Measurements from ENCODE around the gene DNAJB6. TPM values are rescaled to one million over a fixed set of nuclear protein-coding genes. Genes with fewer than 3 reads are reported as not detected.

Gene DNAJB6
- total RNA-seq, 1 donor from 2014 or later = 247 TPM

DNA sequence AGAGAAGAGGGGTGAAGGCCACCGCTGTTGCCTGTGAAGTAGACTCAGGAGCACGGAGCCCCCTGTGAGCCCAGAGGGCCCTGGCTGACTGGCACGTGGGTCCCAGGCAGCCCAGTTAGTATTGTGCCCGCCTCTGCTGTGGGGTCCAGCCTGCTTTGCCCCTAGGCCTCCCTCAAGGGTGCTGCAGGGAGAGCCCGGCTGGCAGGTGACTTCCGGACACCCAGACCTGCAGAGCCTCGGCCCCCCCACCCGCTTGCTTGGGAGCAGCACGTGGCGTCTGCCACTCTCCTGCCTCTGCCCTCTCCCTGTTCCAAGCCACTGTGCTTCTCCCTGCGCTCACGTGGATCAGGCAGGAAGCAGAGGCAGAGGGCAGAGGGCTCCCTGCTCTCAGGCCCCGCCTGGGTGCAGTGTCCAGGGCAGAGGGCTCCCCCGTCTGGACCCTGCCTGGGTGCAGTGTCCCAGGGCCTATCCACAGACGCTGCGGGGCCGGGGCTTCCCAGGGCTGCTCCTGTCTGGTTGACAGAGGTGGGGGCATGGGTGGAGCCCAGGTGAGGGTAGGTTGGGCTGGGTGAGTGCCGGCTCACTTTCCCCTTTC lies 88.4 kb downstream of the DNAJB6 start:
- DNase-seq (ENCODE audit: low read depth) = no peak

GRCh38 chr7:157425761-157426160 lies 89.0 kb downstream of the DNAJB6 start:
- DNase-seq (ENCODE audit: low read depth) = no peak

GRCh38 chr7:157426463-157427301 lies 89.9 kb downstream of the DNAJB6 start:
- no peak for DNase-seq (ENCODE audit: low read depth)

GRCh38 chr7:157427811-157428553 lies 91.2 kb downstream of the DNAJB6 start:
- DNase-seq (ENCODE audit: low read depth) = no peak

DNA sequence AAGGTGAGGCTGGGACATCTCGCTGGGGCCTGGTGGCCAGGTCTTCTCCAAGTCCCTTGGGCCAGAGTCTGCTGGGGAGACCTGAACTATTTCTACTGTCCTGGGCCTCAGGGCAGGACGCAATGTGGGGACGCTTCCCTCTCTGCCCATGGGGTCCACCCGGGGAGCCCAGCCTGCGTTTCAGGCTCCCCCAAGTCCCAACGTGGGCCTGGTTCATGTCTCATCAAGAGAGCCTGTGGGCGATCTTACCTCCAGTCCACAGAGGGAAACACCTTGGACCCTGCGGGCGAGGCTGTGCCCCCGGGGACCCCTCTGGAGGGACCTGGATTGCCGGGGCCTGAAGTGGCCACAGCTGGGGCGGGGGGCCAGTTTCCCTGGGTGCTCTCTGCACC lies 91.7 kb downstream of the DNAJB6 start:
- DNase-seq (ENCODE audit: low read depth) = no peak

- DNase-seq (ENCODE audit: low read depth) = peak; percentile 69
These were observed 92.3 kb downstream of the DNAJB6 start for GRCh38 chr7:157429001-157429679.

DNA sequence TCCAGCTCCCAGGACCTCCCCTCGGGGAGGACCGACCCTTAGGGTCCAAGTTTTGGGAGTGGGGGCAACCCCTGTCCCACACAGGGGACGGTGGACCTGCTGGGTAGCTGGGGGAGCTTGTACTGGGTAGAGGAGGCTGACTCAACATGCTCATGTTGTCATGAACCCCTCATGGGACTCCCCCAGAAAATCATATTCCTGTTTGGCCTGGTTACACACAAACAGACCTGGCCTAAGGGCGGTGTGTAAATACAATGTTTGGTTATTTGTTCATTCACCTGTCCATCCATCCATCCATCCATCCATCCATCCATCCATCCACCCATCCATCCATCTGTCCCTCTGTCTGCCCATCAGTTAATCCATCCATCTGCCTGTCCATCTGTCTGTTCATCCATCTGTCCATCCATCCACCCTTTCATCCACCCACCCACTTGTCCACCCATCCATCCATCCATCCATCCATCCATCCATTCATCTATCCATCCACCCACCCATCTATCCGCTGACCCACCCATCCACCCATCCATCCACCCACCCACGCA lies 92.9 kb downstream of the DNAJB6 start:
- DNase-seq (ENCODE audit: low read depth) = no peak

DNA sequence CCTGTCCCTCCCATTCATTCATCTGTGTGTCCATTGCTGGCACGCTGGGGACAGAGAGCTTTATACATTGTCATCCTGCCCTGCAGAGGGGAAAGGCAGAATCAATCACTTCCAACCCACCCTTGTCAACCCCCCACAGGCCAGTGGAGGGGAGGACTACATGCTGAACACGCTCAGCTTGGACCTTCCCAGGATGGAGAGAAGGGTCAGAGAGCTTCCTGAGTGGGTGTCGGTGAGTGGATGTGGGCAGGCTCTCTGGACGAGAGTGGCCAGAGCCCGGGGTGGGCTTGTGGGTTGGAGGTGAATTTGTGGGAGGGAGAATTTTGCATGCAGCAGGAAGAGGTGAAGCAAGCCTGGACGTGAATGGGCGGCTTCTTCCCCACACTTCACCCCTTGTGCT lies 93.9 kb downstream of the DNAJB6 start:
- no peak for DNase-seq (ENCODE audit: low read depth)

GRCh38 chr7:157431173-157431950 lies 94.6 kb downstream of the DNAJB6 start:
- no peak for DNase-seq (ENCODE audit: low read depth)

GRCh38 chr7:157431951-157432540 lies 95.2 kb downstream of the DNAJB6 start:
- no peak for DNase-seq (ENCODE audit: low read depth)

GRCh38 chr7:157432541-157432956 lies 95.7 kb downstream of the DNAJB6 start:
- DNase-seq (ENCODE audit: low read depth) = peak; percentile 44

DNA sequence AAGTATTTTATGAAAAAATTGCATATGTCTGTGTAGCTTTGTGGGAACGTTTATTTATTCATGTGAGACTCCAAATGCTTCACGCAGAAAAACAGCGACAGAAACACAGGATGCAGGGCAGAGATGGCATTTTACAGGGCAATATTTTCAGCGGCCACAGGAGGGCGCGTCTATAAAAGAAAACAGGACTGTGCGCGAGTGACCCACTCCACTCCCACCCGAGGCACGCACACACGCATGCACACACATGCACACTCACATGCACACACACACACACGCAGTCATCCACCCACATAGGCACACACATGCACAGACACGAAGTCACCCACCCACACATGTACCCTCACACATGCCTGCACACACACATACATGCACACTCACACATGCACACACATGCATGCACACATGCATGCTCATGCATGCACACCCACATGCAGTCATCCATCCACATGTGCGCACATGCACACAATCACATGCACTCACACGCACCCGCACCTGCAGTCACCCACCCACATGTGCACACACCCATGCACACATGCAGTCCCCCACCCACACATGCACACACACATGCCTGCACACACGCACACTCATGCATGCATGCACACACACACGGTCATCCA lies 96.3 kb downstream of the DNAJB6 start:
- DNase-seq (ENCODE audit: low read depth) = peak; percentile 41

- DNase-seq (ENCODE audit: low read depth) = no peak
These were observed 96.8 kb downstream of the DNAJB6 start for GRCh38 chr7:157433628-157434027.

DNA sequence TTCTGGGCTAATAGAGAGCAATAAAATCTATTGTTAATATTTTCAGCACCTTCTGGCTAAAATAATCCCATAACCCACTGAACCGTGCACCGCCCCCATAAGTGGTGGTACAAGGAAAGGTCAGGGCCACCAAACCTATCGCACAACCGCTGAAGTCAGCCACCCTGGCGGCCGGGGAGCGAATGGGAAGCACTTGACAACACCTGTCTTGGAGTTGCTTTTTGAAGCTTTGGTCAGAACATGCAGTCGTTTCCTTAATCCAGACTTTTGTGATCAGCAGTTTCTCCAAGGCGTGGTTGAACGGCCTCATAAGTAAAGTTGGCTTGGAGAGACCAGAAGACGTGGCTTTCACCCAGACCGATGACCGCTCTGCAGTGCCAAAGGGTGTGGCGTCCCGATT lies 97.4 kb downstream of the DNAJB6 start:
- no peak for DNase-seq (ENCODE audit: low read depth)

- no peak for DNase-seq (ENCODE audit: low read depth)
These were observed 97.9 kb downstream of the DNAJB6 start for GRCh38 chr7:157434701-157435100.

DNA sequence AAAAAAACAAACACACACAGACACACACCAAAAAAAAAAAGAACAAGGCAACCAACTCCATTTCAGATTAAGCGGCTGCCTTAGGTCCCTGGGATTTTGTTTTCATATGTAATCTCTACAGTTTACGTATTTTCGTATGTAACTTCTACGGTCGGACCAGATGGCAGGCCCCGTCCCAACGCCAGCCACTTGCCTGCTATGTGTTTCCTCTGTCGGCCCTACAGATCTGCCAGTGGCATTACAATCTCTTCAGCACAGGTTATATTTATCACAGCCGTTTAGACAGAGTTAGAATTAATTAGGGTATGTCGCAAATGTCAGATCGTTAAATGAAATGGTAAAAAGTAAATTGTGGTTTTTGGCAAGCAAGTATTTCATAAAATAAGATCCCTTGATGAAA lies 99.3 kb downstream of the DNAJB6 start:
- no peak for DNase-seq (ENCODE audit: low read depth)

GRCh38 chr7:157436763-157437480 lies 100.1 kb downstream of the DNAJB6 start:
- DNase-seq (ENCODE audit: low read depth) = no peak

DNA sequence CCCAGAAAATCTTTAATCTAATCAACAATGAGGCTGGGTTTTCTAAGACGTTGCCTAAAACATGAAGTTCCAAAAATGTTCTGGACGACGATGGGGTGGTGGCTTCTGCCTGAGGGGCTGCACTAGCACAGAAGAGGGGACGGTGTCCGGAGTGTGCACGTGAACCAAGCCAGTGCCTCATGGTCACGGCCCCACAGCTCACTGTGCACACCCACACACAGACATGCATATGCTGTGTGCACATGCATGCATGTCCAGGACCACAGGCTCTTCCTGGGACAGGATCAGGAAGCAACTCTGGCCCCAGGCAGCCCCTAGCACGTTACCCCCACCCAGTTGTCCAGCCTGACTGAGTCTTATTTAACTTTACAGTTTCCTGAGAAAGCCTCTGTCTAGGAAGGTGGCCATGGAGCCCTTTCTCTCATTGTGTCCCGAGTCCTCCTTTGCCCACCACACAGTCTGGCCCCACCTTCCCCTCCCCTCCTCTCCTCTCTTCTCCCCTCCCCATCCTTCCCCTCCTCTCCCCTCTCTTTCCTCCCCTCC lies 100.8 kb downstream of the DNAJB6 start:
- no peak for DNase-seq (ENCODE audit: low read depth)

All from myocyte (in vitro differentiated cells).